Caco-2 (cell line): ENCODE data around the gene PFKFB4. TPM values are rescaled to one million over a fixed set of nuclear protein-coding genes. Genes with fewer than 3 reads are reported as not detected.

Experiments used
- BruUV-seq: library from RNA; stranded (reverse); fragments of 400-500 nt; replicated peaks from 2 replicates; lab custom pipeline; 2021; lab: Mats Ljungman, UMichigan
- CTCF ChIA-PET: fragments of 300-600 bp; sonication (Branson Sonifier 250); formaldehyde crosslinking; loops from one replicate; lab custom pipeline; 2022; ENCODE audit warnings: antibody characterized with exemption; lab: Charles Lee
- POLR2A ChIA-PET: fragments of 300-600 bp; sonication (Branson Sonifier 250); formaldehyde crosslinking; loops from one replicate; lab custom pipeline; 2022; ENCODE audit warnings: antibody characterized with exemption; lab: Charles Lee
- DNase-seq, 2 experiments: peaks; one replicate each; pipeline versions ENCODE4 v3.0.0 to v3.0.0-alpha.2; 2020 to 2022
- H3K27me3 ChIP-seq: replicated peaks from 2 replicates; pipeline ENCODE4 v1.6.0; 2011; ENCODE audit warnings: low read length; ENCODE audit not compliant: control insufficient read depth, insufficient read depth
- H3K36me3 ChIP-seq: 2 replicates; pipeline ENCODE4 v1.5.1; 2011; ENCODE audit warnings: low read length; ENCODE audit not compliant: control insufficient read depth, insufficient read depth
- H3K4me1 ChIP-seq: fragments of 250-450 bp; sonication (Bioruptor Pico); 2 replicates; pipeline ENCODE4 v1.5.1; 2020; ENCODE audit warnings: mild to moderate bottlenecking
- H3K4me3 ChIP-seq: 2 replicates; pipeline ENCODE4 v1.5.1; 2011; ENCODE audit warnings: low read depth, mild to moderate bottlenecking, control low read depth, low read length
- H3K9me3 ChIP-seq: fragments of 250-450 bp; sonication (Bioruptor Pico); 2 replicates; pipeline ENCODE4 v1.5.1; 2020; ENCODE audit warnings: mild to moderate bottlenecking, moderate library complexity
- H3K27ac Mint-ChIP-seq: one replicate; pipeline ENCODE4 v1.8.0; 2022; ENCODE audit warnings: mixed read lengths; ENCODE audit not compliant: unreplicated experiment
- H3K27me3 Mint-ChIP-seq: one replicate; pipeline ENCODE4 v1.8.0; 2022; ENCODE audit warnings: mixed read lengths; ENCODE audit not compliant: insufficient read depth, unreplicated experiment
- H3K36me3 Mint-ChIP-seq: one replicate; pipeline ENCODE4 v1.8.0; 2022; ENCODE audit warnings: mild to moderate bottlenecking, mixed read lengths; ENCODE audit not compliant: insufficient read depth, unreplicated experiment
- H3K4me1 Mint-ChIP-seq: one replicate; pipeline ENCODE4 v1.8.0; 2022; ENCODE audit warnings: low read depth, mixed read lengths; ENCODE audit not compliant: unreplicated experiment
- H3K4me3 Mint-ChIP-seq: one replicate; pipeline ENCODE4 v1.8.0; 2022; ENCODE audit warnings: mild to moderate bottlenecking, moderate library complexity, mixed read lengths; ENCODE audit not compliant: unreplicated experiment
- H3K9me3 Mint-ChIP-seq: one replicate; pipeline ENCODE4 v1.8.0; 2022; ENCODE audit warnings: mixed read lengths; ENCODE audit not compliant: unreplicated experiment
- intact Hi-C: fragments of 100-400 bp; cut with micrococcal nuclease; formaldehyde crosslinking; loops from one replicate; pipeline ENCODE4 v1.10.0; 2022; ENCODE audit not compliant: unreplicated experiment
- total RNA-seq: library from RNA; stranded (reverse); gene quantifications from 2 replicates; pipeline ENCODE4 v1.2.3, GENCODE V29; 2022
- TF ChIP-seq, protein P1 (sequence below), 2 experiments: fragments of 200-600 bp in 1 of 2; IDR thresholded peaks; 1 replicate in 1 of 2; 2 replicates in 1 of 2; pipeline versions ENCODE4 v1.5.1 to v1.8.0; 2011 to 2022; ENCODE audit warnings: antibody characterized with exemption in 1 of 2, control low read depth in 1 of 2, inconsistent platforms in 1 of 2, low read depth in 1 of 2, low read length in 1 of 2, mild to moderate bottlenecking in 1 of 2, moderate library complexity in 1 of 2; ENCODE audit not compliant: insufficient read depth in 1 of 2, severe bottlenecking in 1 of 2, unreplicated experiment in 1 of 2

The PFKFB4 gene
- total RNA-seq, 1 experiment from 2014 or later: 11.2 TPM

DNA sequence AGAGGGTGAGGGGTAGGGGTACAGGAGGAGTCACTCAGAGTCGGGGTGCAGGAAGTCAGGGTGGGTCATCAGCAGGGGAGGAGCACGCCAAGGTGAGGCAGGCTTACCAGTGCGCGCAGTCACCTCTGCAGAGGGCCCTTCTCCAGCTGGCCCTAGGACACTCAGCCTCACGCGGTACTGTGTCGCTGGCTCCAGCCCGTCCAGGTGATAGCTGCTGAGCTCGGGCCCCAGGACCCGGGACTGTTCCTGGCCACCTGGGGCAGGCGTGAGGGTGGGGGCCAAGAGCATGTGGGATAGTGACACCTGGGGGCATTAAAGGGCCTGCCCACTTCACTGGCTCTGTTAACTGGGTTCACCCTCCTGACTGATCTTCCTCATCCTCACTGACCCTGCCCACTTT lies 31.1 kb upstream of the PFKFB4 start:
- ChIA-PET POLR2A (no interaction called here), CTCF (no interaction called here)
- Mint-ChIP-seq H3K36me3 (no peaks in the 10 kb centered on the region), H3K9me3 (no peaks in the 10 kb centered on the region), H3K27me3 (no peaks in the 10 kb centered on the region), H3K4me3 (no peak overlapping the region), H3K4me1 (peaks cover 8% of the 10 kb centered on the region), H3K27ac (no peak overlapping the region)
- intact Hi-C loops: no loop called here
- Histone ChIP-seq H3K4me3 (no peak overlapping the region), H3K27me3 (no peaks in the 10 kb centered on the region), H3K36me3 (no peaks in the 10 kb centered on the region), H3K9me3 (no peaks in the 10 kb centered on the region), H3K4me1 (no peaks in the 10 kb centered on the region)
- no TSS peak for BruUV-seq
- TF ChIP-seq, protein P1, sequence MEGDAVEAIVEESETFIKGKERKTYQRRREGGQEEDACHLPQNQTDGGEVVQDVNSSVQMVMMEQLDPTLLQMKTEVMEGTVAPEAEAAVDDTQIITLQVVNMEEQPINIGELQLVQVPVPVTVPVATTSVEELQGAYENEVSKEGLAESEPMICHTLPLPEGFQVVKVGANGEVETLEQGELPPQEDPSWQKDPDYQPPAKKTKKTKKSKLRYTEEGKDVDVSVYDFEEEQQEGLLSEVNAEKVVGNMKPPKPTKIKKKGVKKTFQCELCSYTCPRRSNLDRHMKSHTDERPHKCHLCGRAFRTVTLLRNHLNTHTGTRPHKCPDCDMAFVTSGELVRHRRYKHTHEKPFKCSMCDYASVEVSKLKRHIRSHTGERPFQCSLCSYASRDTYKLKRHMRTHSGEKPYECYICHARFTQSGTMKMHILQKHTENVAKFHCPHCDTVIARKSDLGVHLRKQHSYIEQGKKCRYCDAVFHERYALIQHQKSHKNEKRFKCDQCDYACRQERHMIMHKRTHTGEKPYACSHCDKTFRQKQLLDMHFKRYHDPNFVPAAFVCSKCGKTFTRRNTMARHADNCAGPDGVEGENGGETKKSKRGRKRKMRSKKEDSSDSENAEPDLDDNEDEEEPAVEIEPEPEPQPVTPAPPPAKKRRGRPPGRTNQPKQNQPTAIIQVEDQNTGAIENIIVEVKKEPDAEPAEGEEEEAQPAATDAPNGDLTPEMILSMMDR (IDR thresholded peaks at IDR 0.05; ENCODE audit: insufficient read depth in 1 of 2, low read depth in 1 of 2, low read length in 1 of 2, severe bottlenecking in 1 of 2, unreplicated experiment in 1 of 2): no peak
- no peak for DNase-seq

DNA sequence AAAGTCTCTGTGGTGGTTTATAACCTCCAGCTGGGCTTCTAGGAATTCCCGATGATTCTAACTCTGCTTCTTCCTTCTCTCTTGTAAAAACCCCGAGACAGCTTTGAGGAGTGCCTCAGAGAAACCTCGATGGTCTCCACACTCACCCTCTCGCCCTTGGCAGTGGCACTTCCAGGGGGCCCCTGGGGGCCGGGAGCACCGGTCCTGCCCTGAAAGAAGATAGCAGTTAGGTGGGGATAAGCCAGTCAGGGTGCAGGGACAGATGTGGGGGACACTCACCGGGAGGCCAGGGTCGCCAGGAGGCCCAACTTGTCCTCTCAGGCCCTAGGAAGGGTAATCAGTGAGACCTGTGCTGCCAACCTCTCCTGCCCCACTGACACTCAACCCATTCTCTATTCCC lies 28.8 kb upstream of the PFKFB4 start:
- Histone ChIP-seq H3K36me3 (no peaks in the 10 kb centered on the region), H3K27me3 (no peaks in the 10 kb centered on the region), H3K4me3 (no peak overlapping the region), H3K9me3 (no peaks in the 10 kb centered on the region), H3K4me1 (no peaks in the 10 kb centered on the region)
- ChIA-PET CTCF (interaction anchor here (1.0 kb wide), 1 partner anchor 79 kb away, joined by 3 read pairs; no protein-coding TSS in a partner anchor), POLR2A (no interaction called here)
- TF ChIP-seq, protein P1 (IDR thresholded peaks at IDR 0.05; ENCODE audit: insufficient read depth in 1 of 2, low read depth in 1 of 2, low read length in 1 of 2, severe bottlenecking in 1 of 2, unreplicated experiment in 1 of 2): no peak
- H3K4me3 Mint-ChIP-seq: no peak overlapping the region
- BruUV-seq: no TSS peak
- H3K27me3 Mint-ChIP-seq: no peaks in the 10 kb centered on the region
- no peak for DNase-seq
- no peak overlapping the region for H3K27ac Mint-ChIP-seq
- intact Hi-C loops: no loop called here
- no peaks in the 10 kb centered on the region for H3K36me3 Mint-ChIP-seq
- no peaks in the 10 kb centered on the region for H3K9me3 Mint-ChIP-seq
- H3K4me1 Mint-ChIP-seq: peaks cover 8% of the 10 kb centered on the region

DNA sequence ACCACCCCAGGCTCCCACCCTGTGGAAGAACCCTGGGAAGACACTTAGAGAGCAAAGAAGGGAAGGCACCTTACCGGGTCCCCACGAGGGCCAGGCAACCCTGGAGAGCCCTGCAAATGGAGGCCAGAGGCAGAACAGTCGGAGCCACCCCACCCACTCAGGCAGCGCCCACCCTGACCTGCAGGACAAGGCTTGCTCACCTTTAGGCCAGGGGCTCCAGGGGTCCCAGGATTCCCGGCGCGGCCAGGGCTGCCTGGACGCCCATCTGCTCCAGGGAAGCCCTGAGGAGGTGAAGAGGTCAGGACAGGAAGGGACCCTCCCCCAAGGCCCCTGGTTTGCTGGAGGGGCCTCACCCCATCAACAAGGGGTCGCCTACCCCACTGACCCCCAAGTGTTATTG lies 28.2 kb upstream of the PFKFB4 start:
- Histone ChIP-seq H3K4me1 (no peaks in the 10 kb centered on the region), H3K4me3 (no peak overlapping the region), H3K27me3 (no peaks in the 10 kb centered on the region), H3K36me3 (no peaks in the 10 kb centered on the region), H3K9me3 (no peaks in the 10 kb centered on the region)
- POLR2A ChIA-PET: no interaction called here
- Mint-ChIP-seq H3K4me1 (peaks cover 6% of the 10 kb centered on the region), H3K27ac (no peak overlapping the region), H3K9me3 (no peaks in the 10 kb centered on the region), H3K27me3 (no peaks in the 10 kb centered on the region), H3K4me3 (no peak overlapping the region), H3K36me3 (no peaks in the 10 kb centered on the region)
- CTCF ChIA-PET: interaction anchor here (1.0 kb wide), 1 partner anchor 79 kb away, joined by 3 read pairs; no protein-coding TSS in a partner anchor
- no TSS peak for BruUV-seq
- TF ChIP-seq, protein P1 (IDR thresholded peaks at IDR 0.05; ENCODE audit: insufficient read depth in 1 of 2, low read depth in 1 of 2, low read length in 1 of 2, severe bottlenecking in 1 of 2, unreplicated experiment in 1 of 2): no peak
- intact Hi-C loops: no loop called here
- DNase-seq: no peak
